HL-60 (cell line): ENCODE results near the gene EFHC1.

ENCODE experiments used
- CTCF ChIP-seq: IDR thresholded peaks from one replicate; pipeline ENCODE4 v1.5.1; 2011; ENCODE audit warnings: low read length, control low read depth, inconsistent platforms; ENCODE audit not compliant: insufficient read depth
- TF ChIP-seq, protein P1 (sequence below): IDR thresholded peaks from 2 replicates; pipeline ENCODE4 v1.6.1; 2012; ENCODE audit warnings: low read depth; ENCODE audit not compliant: insufficient replicate concordance

GRCh38 chr6:52457096-52457495, 37.0 kb downstream of the EFHC1 start:
- no peak for TF ChIP-seq CTCF
- TF ChIP-seq, protein P1, sequence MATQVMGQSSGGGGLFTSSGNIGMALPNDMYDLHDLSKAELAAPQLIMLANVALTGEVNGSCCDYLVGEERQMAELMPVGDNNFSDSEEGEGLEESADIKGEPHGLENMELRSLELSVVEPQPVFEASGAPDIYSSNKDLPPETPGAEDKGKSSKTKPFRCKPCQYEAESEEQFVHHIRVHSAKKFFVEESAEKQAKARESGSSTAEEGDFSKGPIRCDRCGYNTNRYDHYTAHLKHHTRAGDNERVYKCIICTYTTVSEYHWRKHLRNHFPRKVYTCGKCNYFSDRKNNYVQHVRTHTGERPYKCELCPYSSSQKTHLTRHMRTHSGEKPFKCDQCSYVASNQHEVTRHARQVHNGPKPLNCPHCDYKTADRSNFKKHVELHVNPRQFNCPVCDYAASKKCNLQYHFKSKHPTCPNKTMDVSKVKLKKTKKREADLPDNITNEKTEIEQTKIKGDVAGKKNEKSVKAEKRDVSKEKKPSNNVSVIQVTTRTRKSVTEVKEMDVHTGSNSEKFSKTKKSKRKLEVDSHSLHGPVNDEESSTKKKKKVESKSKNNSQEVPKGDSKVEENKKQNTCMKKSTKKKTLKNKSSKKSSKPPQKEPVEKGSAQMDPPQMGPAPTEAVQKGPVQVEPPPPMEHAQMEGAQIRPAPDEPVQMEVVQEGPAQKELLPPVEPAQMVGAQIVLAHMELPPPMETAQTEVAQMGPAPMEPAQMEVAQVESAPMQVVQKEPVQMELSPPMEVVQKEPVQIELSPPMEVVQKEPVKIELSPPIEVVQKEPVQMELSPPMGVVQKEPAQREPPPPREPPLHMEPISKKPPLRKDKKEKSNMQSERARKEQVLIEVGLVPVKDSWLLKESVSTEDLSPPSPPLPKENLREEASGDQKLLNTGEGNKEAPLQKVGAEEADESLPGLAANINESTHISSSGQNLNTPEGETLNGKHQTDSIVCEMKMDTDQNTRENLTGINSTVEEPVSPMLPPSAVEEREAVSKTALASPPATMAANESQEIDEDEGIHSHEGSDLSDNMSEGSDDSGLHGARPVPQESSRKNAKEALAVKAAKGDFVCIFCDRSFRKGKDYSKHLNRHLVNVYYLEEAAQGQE: no peak
